ENCODE measurements around the gene MORN5.

DNA sequence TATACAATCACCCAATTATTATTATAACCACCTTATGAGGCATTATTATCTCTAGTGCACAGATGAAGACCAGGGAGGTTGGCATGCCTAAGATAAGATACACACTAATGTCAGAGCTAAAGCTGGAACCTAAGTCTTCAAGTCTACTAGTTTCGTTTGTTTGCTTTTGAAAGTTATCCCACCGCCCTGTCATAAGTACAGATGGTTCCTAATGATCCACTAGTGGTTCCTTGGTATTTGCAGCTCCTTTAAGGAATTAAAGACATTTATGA is 14.2 kb upstream of the MORN5 start:
- no peak for TF ChIP-seq CTCF (IDR thresholded peaks at IDR 0.05)
- TF ChIP-seq POLR2A (IDR thresholded peaks at IDR 0.05): no peak

Measured in lower leg skin (tissue), 3 donors.